GM19397 (cell line): ENCODE results near the gene NMNAT1.
"Not testable (repeated sequence)": the region's sequence is repeated elsewhere in the genome, so short reads cannot be mapped to it uniquely, and the experiment has no call there.

Experiments used
- ATAC-seq: cut with Tn5 transposase; IDR thresholded peaks from one replicate; pipeline ENCODE4 v1.9.1; 2021; ENCODE audit warnings: mild to moderate bottlenecking, moderate library complexity; ENCODE audit not compliant: unreplicated experiment

Gene NMNAT1

GRCh38 chr1:9942939-9943788, at the start of gene NMNAT1, which contains the start of gene LZIC:
TSS of gene NMNAT1 (plus strand) at chr1:9943475. CDS start at chr1:9972074, 28,599 bp downstream.
TSS of gene LZIC (minus strand) at chr1:9943391. CDS start at chr1:9936619, 6,772 bp downstream.
- peak; percentile 93 for ATAC-seq

- no peak for ATAC-seq
Measured at GRCh38 chr1:9894115-9894514, 49.2 kb upstream of the NMNAT1 start.

GRCh38 chr1:9900142-9901043, 42.9 kb upstream of the NMNAT1 start:
- ATAC-seq = no peak

- ATAC-seq = no peak
Measured at GRCh38 chr1:9901148-9902059, 41.9 kb upstream of the NMNAT1 start.

- no peak for ATAC-seq
Measured at GRCh38 chr1:9902060-9902452, 41.2 kb upstream of the NMNAT1 start.

- no peak for ATAC-seq
Measured at GRCh38 chr1:9903801-9904527, 39.3 kb upstream of the NMNAT1 start.

- no peak for ATAC-seq
Measured at GRCh38 chr1:9904596-9904995, 38.7 kb upstream of the NMNAT1 start.

GRCh38 chr1:9905010-9905409, 38.3 kb upstream of the NMNAT1 start:
- no peak for ATAC-seq

- no peak for ATAC-seq
Measured at GRCh38 chr1:9906466-9906865, 36.8 kb upstream of the NMNAT1 start.

GRCh38 chr1:9907441-9907840, 35.8 kb upstream of the NMNAT1 start:
- ATAC-seq = no peak

- no peak for ATAC-seq
Measured at GRCh38 chr1:9908871-9909233, 34.4 kb upstream of the NMNAT1 start.

GRCh38 chr1:9909234-9910046, 33.8 kb upstream of the NMNAT1 start:
- ATAC-seq = peak; percentile 3

- peak; percentile 80 for ATAC-seq
Measured at GRCh38 chr1:9910076-9910422, 33.2 kb upstream of the NMNAT1 start, which contains the start of gene CTNNBIP1. TSS of gene CTNNBIP1 (minus strand) at chr1:9910269. CDS start at chr1:9872064, 38,205 bp downstream.

GRCh38 chr1:9910423-9911178, 32.7 kb upstream of the NMNAT1 start:
- peak; percentile 93 for ATAC-seq

- no peak for ATAC-seq
Measured at GRCh38 chr1:9912264-9912936, 30.9 kb upstream of the NMNAT1 start.

GRCh38 chr1:9914610-9914937, 28.7 kb upstream of the NMNAT1 start:
- ATAC-seq = no peak

GRCh38 chr1:9916452-9916851, 26.8 kb upstream of the NMNAT1 start:
- ATAC-seq = no peak

- not testable (repeated sequence) for ATAC-seq
Measured at GRCh38 chr1:9917495-9917894, 25.8 kb upstream of the NMNAT1 start.
